GM21381 (cell line): Measurements from ENCODE around the gene SMIM27.
"Not testable (repeated sequence)": the region's sequence is repeated elsewhere in the genome, so short reads cannot be mapped to it uniquely, and the experiment has no call there.

Source experiments
- ATAC-seq: cut with Tn5 transposase; IDR thresholded peaks from one replicate; pipeline ENCODE4 v1.9.1; 2021; ENCODE audit warnings: mild to moderate bottlenecking, moderate library complexity; ENCODE audit not compliant: unreplicated experiment

Gene SMIM27

GRCh38 chr9:32552172-32552872, at the start of gene SMIM27, which contains the start of gene TOPORS:
SMIM27 (plus strand) TSS chr9:32552327; CDS start chr9:32552435, 108 bp downstream.
TOPORS (minus strand) TSS chr9:32552586; CDS start chr9:32552436, 150 bp downstream.
- ATAC-seq, result peak; percentile 69

- ATAC-seq, result no peak
Measured at GRCh38 chr9:32502464-32502863, 49.7 kb upstream of the SMIM27 start.

- ATAC-seq, result no peak
Measured at GRCh38 chr9:32503008-32503407, 49.1 kb upstream of the SMIM27 start.

- no peak for ATAC-seq
Measured at GRCh38 chr9:32508728-32509127, 43.4 kb upstream of the SMIM27 start.

GRCh38 chr9:32516241-32516640, 35.9 kb upstream of the SMIM27 start:
- ATAC-seq, result no peak

- ATAC-seq, result no peak
Measured at GRCh38 chr9:32518276-32518675, 33.9 kb upstream of the SMIM27 start.

- ATAC-seq, result no peak
Measured at GRCh38 chr9:32523910-32524309, 28.2 kb upstream of the SMIM27 start.

GRCh38 chr9:32524558-32524891, 27.6 kb upstream of the SMIM27 start:
- not testable (repeated sequence) for ATAC-seq

GRCh38 chr9:32524892-32525708, 27.0 kb upstream of the SMIM27 start:
- peak; percentile 20 for ATAC-seq

GRCh38 chr9:32525709-32526030, 26.5 kb upstream of the SMIM27 start:
- peak; percentile 14 for ATAC-seq

GRCh38 chr9:32526041-32526706, 26.0 kb upstream of the SMIM27 start, which contains the start of gene RIGI:
RIGI (minus strand) TSS chr9:32526196; CDS start chr9:32526166, 30 bp downstream.
- peak; percentile 71 for ATAC-seq

- no peak for ATAC-seq
Measured at GRCh38 chr9:32526707-32527048, 25.4 kb upstream of the SMIM27 start.

- ATAC-seq, result no peak
Measured at GRCh38 chr9:32533336-32533735, 18.8 kb upstream of the SMIM27 start.

GRCh38 chr9:32533816-32534215, 18.3 kb upstream of the SMIM27 start:
- ATAC-seq, result no peak

GRCh38 chr9:32543047-32543446, 9.1 kb upstream of the SMIM27 start:
- no peak for ATAC-seq

GRCh38 chr9:32545884-32546283, 6.2 kb upstream of the SMIM27 start:
- no peak for ATAC-seq

- not testable (repeated sequence) for ATAC-seq
Measured at GRCh38 chr9:32548213-32548612, 3.9 kb upstream of the SMIM27 start.

- no peak for ATAC-seq
Measured at GRCh38 chr9:32550150-32550561, 2.0 kb upstream of the SMIM27 start.

- peak; percentile 62 for ATAC-seq
Measured at GRCh38 chr9:32550562-32551275, 1.4 kb upstream of the SMIM27 start.

GRCh38 chr9:32551276-32552051, 663 bp upstream of the SMIM27 start:
- peak; percentile 5 for ATAC-seq
